Measurements from ENCODE around the gene RANBP10. TPM values are rescaled to one million over a fixed set of nuclear protein-coding genes. Genes with fewer than 3 reads are reported as not detected.

Gene RANBP10
- total and polyA plus RNA-seq, 9 of the 15 experiments (the other 6 are each of a cell fraction or from before 2014, with no cell fraction given): 0.61 to 19.3 (median 5.9) TPM

DNA sequence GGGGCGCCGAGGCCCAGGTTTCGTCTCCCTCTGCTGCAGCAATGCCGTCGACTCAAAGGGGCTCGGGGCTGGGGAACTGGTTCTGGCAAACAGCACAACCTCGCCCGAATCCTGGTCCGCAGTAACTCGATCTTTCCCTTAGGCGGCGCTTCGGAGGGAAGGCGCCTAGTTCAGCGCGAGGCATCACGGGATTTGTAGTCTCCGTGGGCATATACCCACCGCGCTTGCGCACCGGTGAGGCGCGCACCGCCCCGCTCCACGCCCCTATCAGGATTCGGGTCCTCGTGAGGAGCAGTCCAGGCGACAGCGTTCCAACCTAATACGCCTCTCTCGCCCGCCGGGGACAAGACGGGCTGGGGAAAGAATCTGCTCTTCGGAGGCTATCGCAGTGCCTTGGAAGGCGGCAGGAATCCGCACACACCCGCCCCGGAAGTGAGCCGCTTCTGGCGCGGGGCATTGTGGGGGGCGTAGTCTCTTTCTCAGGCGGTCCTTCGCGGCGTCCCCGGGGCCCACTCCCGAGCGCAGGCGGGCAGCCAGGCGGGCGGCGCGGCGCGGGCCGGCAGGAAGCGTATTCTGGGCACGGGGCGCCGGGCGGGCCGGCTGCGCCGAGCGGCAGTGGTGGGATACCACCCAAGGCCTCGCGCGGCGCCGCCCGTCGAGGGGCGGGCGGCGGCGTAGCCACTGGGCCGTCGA, 35.6 kb upstream of the RANBP10 start, which contains the start of gene THAP11 (continued):
- TF ChIP-seq ZBTB11 (CRISPR knock-in tag; IDR thresholded peaks at IDR 0.05) (peak in 1 of 3 experiments; percentile 83; a peak in 2 of 6 replicates), ZNF212 (CRISPR knock-in tag; IDR thresholded peaks at IDR 0.05) (no peak), FUS (optimal IDR thresholded peaks at IDR 0.05; ENCODE audit: low read depth, low read length) (no peak), ESRRB (CRISPR knock-in tag; IDR thresholded peaks at IDR 0.05; ENCODE audit: borderline replicate concordance) (no peak), ETV6 (IDR thresholded peaks at IDR 0.05; ENCODE audit: borderline replicate concordance in 1 of 2, low read depth in 2 of 2, low read length in 1 of 2) (no peak), ETV6 (CRISPR knock-in tag; IDR thresholded peaks at IDR 0.05; ENCODE audit: borderline replicate concordance) (no peak), SNIP1 (IDR thresholded peaks at IDR 0.05; ENCODE audit: low read depth) (no peak), TRIM24 (IDR thresholded peaks at IDR 0.05) (0 out of 4 replicates have a peak, but pooled peaks of 1 of the 2 experiments have one; percentile 58), LARP7 (IDR thresholded peaks at IDR 0.05) (no peak), SIN3A (IDR thresholded peaks at IDR 0.05; ENCODE audit: borderline replicate concordance in 2 of 2, control insufficient read depth in 1 of 2, low read depth in 2 of 2, low read length in 2 of 2) (peak; percentile 22 to 71; a peak in 1 of 4 replicates), HMG20A (CRISPR knock-in tag; conservative IDR thresholded peaks at IDR 0.05) (no peak), LEF1 (IDR thresholded peaks at IDR 0.05) (no peak), SMAD3 (CRISPR knock-in tag; conservative IDR thresholded peaks at IDR 0.05) (no peak), HDGF (IDR thresholded peaks at IDR 0.05) (no peak), RFX5 (IDR thresholded peaks at IDR 0.05; ENCODE audit: low read depth, low read length) (no peak), ZNF395 (CRISPR knock-in tag; IDR thresholded peaks at IDR 0.05) (no peak), ZSCAN32 (CRISPR knock-in tag; IDR thresholded peaks at IDR 0.05) (no peak), SRSF7 (optimal IDR thresholded peaks at IDR 0.05; ENCODE audit: low read depth, low read length) (no peak), NR1H2 (CRISPR knock-in tag; IDR thresholded peaks at IDR 0.05) (no peak), PURB (CRISPR knock-in tag; IDR thresholded peaks at IDR 0.05; ENCODE audit: low read depth) (no peak), ATF6 (CRISPR knock-in tag; IDR thresholded peaks at IDR 0.05) (no peak), KLF13 (tag; IDR thresholded peaks at IDR 0.05; ENCODE audit: borderline replicate concordance, low read depth) (peak; percentile 74), ZNF140 (CRISPR knock-in tag; IDR thresholded peaks at IDR 0.05) (no peak)
